A549 (cell line): Measurements from ENCODE around the gene SMIM28. TPM values are rescaled to one million over a fixed set of nuclear protein-coding genes. Genes with fewer than 3 reads are reported as not detected.

ENCODE experiments used
- ATAC-seq, 2 experiments: fragments of 200-7000 bp in 1 of 2; fragments of >200 bp in 1 of 2; cut with Nextera tagmentation in 1 of 2; cut with Tn5 transposase in 1 of 2; 3 replicates each; pipeline versions ENCODE4 v1.8.0 to v1.9.1; 2018 to 2020; ENCODE audit warnings: mild to moderate bottlenecking in 1 of 2, moderate library complexity in 1 of 2
- CTCF ChIA-PET: fragments of 300-600 bp; sonication (Branson Sonifier 250); formaldehyde crosslinking; extraction: SDS; loops from one replicate; lab custom pipeline; 2021; ENCODE audit warnings: antibody characterized with exemption, inconsistent platforms; lab: Yijun Ruan, JAX
- POLR2A ChIA-PET: fragments of 350-600 bp; formaldehyde crosslinking; extraction: SDS; loops from one replicate; lab custom pipeline; 2021; ENCODE audit warnings: antibody characterized with exemption, inconsistent platforms; lab: Yijun Ruan, JAX
- DNase-seq, 2 experiments: peaks; one replicate each; pipeline versions ENCODE4 v3.0.0 to v3.0.0-alpha.2; 2011 to 2016; ENCODE audit warnings: low read depth in 1 of 2, low spot score in 1 of 2
- FAIRE-seq: peaks from 2 replicates; lab custom pipeline; 2011; peaks lifted over from hg19 to GRCh38; lab: Jason Lieb, UNC
- H3K27ac ChIP-seq, 2 experiments: fragments of >200 bp; sonication (Bioruptor Twin); formaldehyde crosslinking; 3 replicates each; pipeline ENCODE4 v1.5.1; 2016 to 2017
- H3K4me1 ChIP-seq: fragments of >200 bp; sonication (Bioruptor Twin); formaldehyde crosslinking; 3 replicates; pipeline ENCODE4 v1.6.1; 2016
- H3K4me2 ChIP-seq: fragments of >200 bp; sonication (Bioruptor Twin); formaldehyde crosslinking; 3 replicates; pipeline ENCODE4 v1.6.1; 2016
- H3K4me3 ChIP-seq: fragments of >200 bp; sonication (Bioruptor Twin); formaldehyde crosslinking; 3 replicates; pipeline ENCODE4 v1.5.1; 2016
- H3K9me3 ChIP-seq: fragments of >200 bp; sonication (Bioruptor Twin); formaldehyde crosslinking; 3 replicates; pipeline ENCODE4 v1.6.1; 2016
- CBX2 ChIP-seq: fragments of 200-600 bp; sonication (generic); IDR thresholded peaks from 2 replicates; pipeline ENCODE4 v1.6.1; 2016; ENCODE audit warnings: low read depth, mild to moderate bottlenecking, borderline replicate concordance
- CEBPB ChIP-seq, 2 experiments: fragments of >200 bp in 1 of 2; sonication (Bioruptor Twin) in 1 of 2; formaldehyde crosslinking in 1 of 2; IDR thresholded peaks; 2 replicates each; pipeline ENCODE4 v1.6.1; 2012 to 2016
- CTCF ChIP-seq: fragments of >200 bp; sonication (Bioruptor Twin); formaldehyde crosslinking; IDR thresholded peaks from 3 replicates; pipeline ENCODE4 v1.5.1; 2016
- EHMT2 ChIP-seq: fragments of 200-600 bp; sonication (generic); IDR thresholded peaks from 2 replicates; pipeline ENCODE4 v1.6.1; 2016; ENCODE audit warnings: antibody characterized with exemption, low read depth, mild to moderate bottlenecking, moderate library complexity
- EP300 ChIP-seq, 2 experiments: fragments of >200 bp; sonication (Bioruptor Twin); formaldehyde crosslinking; IDR thresholded peaks; 2 replicates in 1 of 2; 3 replicates in 1 of 2; pipeline ENCODE4 v1.6.1; 2016 to 2017
- ESRRA ChIP-seq: fragments of 150-350 bp; IDR thresholded peaks from 2 replicates; pipeline ENCODE4 v1.6.1; 2014; ENCODE audit warnings: mild to moderate bottlenecking, low read length, borderline replicate concordance
- GATA3 ChIP-seq: IDR thresholded peaks from 2 replicates; pipeline ENCODE4 v1.6.1; 2012; ENCODE audit warnings: borderline replicate concordance
- JUN ChIP-seq, 2 experiments: fragments of >200 bp; sonication (Bioruptor Twin); formaldehyde crosslinking; IDR thresholded peaks; 2 replicates in 1 of 2; 3 replicates in 1 of 2; pipeline ENCODE4 v1.6.1; 2016 to 2017
- KDM5A ChIP-seq: fragments of 200-600 bp; sonication (generic); IDR thresholded peaks from 2 replicates; pipeline ENCODE4 v1.6.1; 2016; ENCODE audit warnings: antibody characterized with exemption, mild to moderate bottlenecking
- MAFK ChIP-seq: fragments of 450-650 bp; IDR thresholded peaks from 2 replicates; pipeline ENCODE4 v1.6.1; 2014; ENCODE audit not compliant: partially characterized antibody
- MAX ChIP-seq: IDR thresholded peaks from 2 replicates; pipeline ENCODE4 v1.6.1; 2012
- NR3C1 ChIP-seq: fragments of >200 bp; sonication (Bioruptor Twin); formaldehyde crosslinking; IDR thresholded peaks from 3 replicates; pipeline ENCODE4 v1.6.1; 2017
- RAD21 ChIP-seq, 2 experiments: fragments of >200 bp in 1 of 2; sonication (Bioruptor Twin) in 1 of 2; formaldehyde crosslinking in 1 of 2; IDR thresholded peaks in 1 of 2; conservative IDR thresholded peaks in 1 of 2; 2 replicates in 1 of 2; 3 replicates in 1 of 2; pipeline ENCODE4 v1.6.1; 2012 to 2018; ENCODE audit warnings: inconsistent platforms in 1 of 2
- RARB ChIP-seq: fragments of 250-450 bp; sonication (Bioruptor Pico); IDR thresholded peaks from 2 replicates; pipeline ENCODE4 v1.8.0; 2021; ENCODE audit warnings: mild to moderate bottlenecking, moderate library complexity
- SMC3 ChIP-seq: fragments of >200 bp; sonication (Bioruptor Twin); formaldehyde crosslinking; IDR thresholded peaks from 3 replicates; pipeline ENCODE4 v1.6.1; 2018; ENCODE audit warnings: inconsistent platforms
- ZC3H11A ChIP-seq: fragments of 450-650 bp; IDR thresholded peaks from 2 replicates; pipeline ENCODE4 v1.6.1; 2014; ENCODE audit warnings: antibody characterized with exemption, mild to moderate bottlenecking
- ZFP36 ChIP-seq: fragments of 450-650 bp; IDR thresholded peaks from 2 replicates; pipeline ENCODE4 v1.6.1; 2014; ENCODE audit warnings: borderline replicate concordance; ENCODE audit not compliant: partially characterized antibody
- ZNF302 ChIP-seq: fragments of 250-450 bp; sonication (Bioruptor Pico); IDR thresholded peaks from 2 replicates; pipeline ENCODE4 v1.9.0; 2021; ENCODE audit warnings: inconsistent platforms, mild to moderate bottlenecking, moderate library complexity
- WGBS: methylation state at CpG from one replicate; pipeline ENCODE4 v1.1.6; 2017; ENCODE audit errors: missing lambda C conversion rate; 5-methylcytosine and 5-hydroxymethylcytosine counted together
- polyA plus RNA-seq, 4 experiments: library from polyadenylated mRNA; depleted of rRNA in 3 of 4; stranded (reverse); fragments of >200 nt; fragmentation: RNase III in 1 of 4; extraction: RNeasy Plus Mini Kit Qiagen cat#74134 plus additional on column Dnase treatment in 1 of 4; gene quantifications; 2 replicates in 3 of 4; 3 replicates in 1 of 4; pipeline ENCODE4 v1.2.3, GENCODE V29; 2011 to 2017
- TF ChIP-seq, protein P1 (sequence below): IDR thresholded peaks from 2 replicates; pipeline ENCODE4 v1.6.1; 2012; ENCODE audit warnings: low read depth, borderline replicate concordance

Gene SMIM28
- polyA plus RNA-seq, 2 of the 4 experiments (the other 2 are of a cell fraction), result not detected

DNA sequence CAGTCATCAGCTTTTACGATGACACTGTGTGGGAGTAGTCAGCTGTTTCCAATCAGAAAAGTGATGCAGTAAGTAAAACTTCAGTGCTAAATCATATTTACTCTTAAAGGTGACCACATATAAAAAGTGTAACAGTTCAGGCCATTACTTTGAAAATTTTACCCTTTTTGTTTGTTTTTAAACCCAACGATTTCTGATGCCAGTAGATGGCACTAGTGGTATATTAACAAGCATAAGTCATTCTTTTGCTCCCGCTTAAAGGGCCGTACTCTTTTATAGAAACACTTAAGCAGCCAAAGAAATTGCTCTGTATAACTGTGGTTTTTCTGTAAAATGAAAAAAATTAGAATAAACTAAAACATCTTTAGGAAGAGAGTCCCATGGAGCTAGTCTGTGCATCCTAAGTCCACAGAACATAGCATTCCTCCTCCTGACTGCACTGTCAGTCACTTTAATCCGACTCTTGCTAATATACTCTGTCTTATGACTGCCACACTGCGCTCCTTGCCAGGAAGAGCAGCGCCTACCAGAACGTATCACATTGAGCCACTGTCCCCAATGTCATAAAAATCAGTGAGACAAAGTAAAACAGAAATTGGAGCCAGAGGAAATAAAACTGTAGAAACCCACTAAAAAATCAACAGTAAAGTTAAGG is 51.4 kb downstream of the SMIM28 start:
- FAIRE-seq (peak; percentile 51), DNase-seq (peak; percentile 25 to 54), ATAC-seq (peak; percentile 73 to 78; a peak in 4 of 6 replicates)
- H3K9me3 ChIP-seq, result no peaks in the 10 kb centered on the region
- H3K4me2 ChIP-seq, result peak overlapping the region; percentile 13; the same call in 1 of the 3 replicates
- no peaks in the 10 kb centered on the region for H3K4me1 ChIP-seq
- CTCF ChIA-PET, result interaction anchor here (0.7 to 9.2 kb wide), 34 partner anchors 9 to 426 kb away, joined by 3 to 85 read pairs (median 4); no protein-coding TSS in a partner anchor
- POLR2A ChIA-PET, result no interaction called here
- no peak overlapping the region for H3K4me3 ChIP-seq
- peak overlapping the region; percentile 2 to 3; a peak in 1 of 6 replicates for H3K27ac ChIP-seq
- 34% methylated on average over 8 of the region's 8 CpGs for WGBS
- TF ChIP-seq GATA3 (no peak), RAD21 (conservative IDR thresholded peaks at IDR 0.05 in 1 of 2, IDR thresholded peaks at IDR 0.05 in 1 of 2) (peak; percentile 79 to 86), SMC3 (peak; percentile 90), JUN (IDR thresholded peaks at IDR 0.05) (no peak), ZFP36 (no peak), CTCF (peak; percentile 73)

GRCh38 chr6:138429761-138430160 is 52.1 kb downstream of the SMIM28 start:
- CTCF ChIA-PET, result interaction anchor here (0.6 to 9.2 kb wide), 34 partner anchors 10 to 426 kb away, joined by 3 to 85 read pairs (median 4); no protein-coding TSS in a partner anchor
- H3K27ac ChIP-seq, result peak overlapping the region in 1 of 2 experiments; percentile 2; a peak in 1 of 6 replicates
- ATAC-seq (no peak), FAIRE-seq (no peak), DNase-seq (no peak)
- H3K4me3 ChIP-seq, result no peak overlapping the region
- no peaks in the 10 kb centered on the region for H3K4me1 ChIP-seq
- POLR2A ChIA-PET, result no interaction called here
- no peak for TF ChIP-seq ZNF302 (CRISPR knock-in tag)
- no peak for TF ChIP-seq RARB (CRISPR knock-in tag)
- TF ChIP-seq EP300 (IDR thresholded peaks at IDR 0.05), result no peak
- no peak for TF ChIP-seq CEBPB (IDR thresholded peaks at IDR 0.05)
- TF ChIP-seq NR3C1, result no peak
- H3K9me3 ChIP-seq, result no peaks in the 10 kb centered on the region
- 93% methylated on average over 12 of the region's 12 CpGs for WGBS
- H3K4me2 ChIP-seq, result no peak overlapping the region

GRCh38 chr6:138430361-138431145 is 52.8 kb downstream of the SMIM28 start:
- DNase-seq (no peak), ATAC-seq (no peak), FAIRE-seq (no peak)
- Histone ChIP-seq H3K4me1 (no peaks in the 10 kb centered on the region), H3K4me2 (no peak overlapping the region), H3K27ac (no peak overlapping the region), H3K4me3 (no peak overlapping the region), H3K9me3 (no peaks in the 10 kb centered on the region)
- ChIA-PET POLR2A (interaction anchor here (0.6 to 0.7 kb wide), 2 partner anchors 19 to 261 kb away, joined by 3 to 5 read pairs; no protein-coding TSS in a partner anchor), CTCF (interaction anchor here (0.9 to 9.2 kb wide), 19 partner anchors 11 to 336 kb away, joined by 3 to 85 read pairs (median 7); no protein-coding TSS in a partner anchor)
- no peak for TF ChIP-seq EHMT2
- TF ChIP-seq CBX2, result no peak
- TF ChIP-seq KDM5A, result no peak
- TF ChIP-seq MAX, result no peak
- no peak for TF ChIP-seq ESRRA
- no peak for TF ChIP-seq CTCF
- no peak for TF ChIP-seq ZFP36
- no peak for TF ChIP-seq MAFK
- TF ChIP-seq, protein P1, sequence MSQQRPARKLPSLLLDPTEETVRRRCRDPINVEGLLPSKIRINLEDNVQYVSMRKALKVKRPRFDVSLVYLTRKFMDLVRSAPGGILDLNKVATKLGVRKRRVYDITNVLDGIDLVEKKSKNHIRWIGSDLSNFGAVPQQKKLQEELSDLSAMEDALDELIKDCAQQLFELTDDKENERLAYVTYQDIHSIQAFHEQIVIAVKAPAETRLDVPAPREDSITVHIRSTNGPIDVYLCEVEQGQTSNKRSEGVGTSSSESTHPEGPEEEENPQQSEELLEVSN, result no peak
- TF ChIP-seq ZC3H11A, result no peak
- no peak for TF ChIP-seq GATA3
- 96% methylated on average over 13 of the region's 29 CpGs for WGBS
